KMS-11 (cell line): Measurements from ENCODE around the gene SLC6A4.

Experiments used
- H2AFZ ChIP-seq: fragments of 200-600 bp; sonication (generic); 2 replicates; pipeline ENCODE4 v1.6.1; 2016; ENCODE audit warnings: antibody characterized with exemption, mixed run types, low read depth
- H3K27ac ChIP-seq: fragments of 200-600 bp; sonication (generic); 2 replicates; pipeline ENCODE4 v1.6.1; 2016; ENCODE audit warnings: mild to moderate bottlenecking, mixed run types
- H3K27me3 ChIP-seq: fragments of 200-600 bp; sonication (generic); 2 replicates; pipeline ENCODE4 v1.6.1; 2017; ENCODE audit warnings: mild to moderate bottlenecking, low read depth, mixed run types, moderate library complexity; ENCODE audit not compliant: insufficient read depth
- H3K36me3 ChIP-seq: fragments of 200-600 bp; sonication (generic); 2 replicates; pipeline ENCODE4 v1.6.1; 2017; ENCODE audit warnings: mild to moderate bottlenecking, mixed run types; ENCODE audit not compliant: insufficient read depth
- H3K4me1 ChIP-seq: fragments of 200-600 bp; sonication (generic); 2 replicates; pipeline ENCODE4 v1.6.1; 2016; ENCODE audit warnings: mild to moderate bottlenecking, low read depth, mixed run types; ENCODE audit not compliant: poor library complexity, severe bottlenecking
- H3K4me2 ChIP-seq: fragments of 200-600 bp; sonication (generic); 2 replicates; pipeline ENCODE4 v1.7.0; 2016; ENCODE audit warnings: mild to moderate bottlenecking, mixed run types
- H3K4me3 ChIP-seq: fragments of 200-600 bp; sonication (generic); IDR thresholded peaks from 2 replicates; pipeline ENCODE4 v1.6.1; 2017; ENCODE audit warnings: low read depth, low read length, mixed read lengths; ENCODE audit not compliant: insufficient read depth
- H3K79me2 ChIP-seq: fragments of 200-600 bp; sonication (generic); 2 replicates; pipeline ENCODE4 v1.6.1; 2016; ENCODE audit warnings: low read depth, mixed run types; ENCODE audit not compliant: insufficient read depth
- H3K9ac ChIP-seq: fragments of 200-600 bp; sonication (generic); 2 replicates; pipeline ENCODE4 v1.6.1; 2016; ENCODE audit warnings: mild to moderate bottlenecking, mixed run types
- H4K20me1 ChIP-seq: fragments of 200-600 bp; sonication (generic); 2 replicates; pipeline ENCODE4 v1.6.1; 2016; ENCODE audit warnings: mild to moderate bottlenecking, mixed run types; ENCODE audit not compliant: insufficient read depth
- CTCF ChIP-seq: fragments of 200-600 bp; sonication (generic); conservative IDR thresholded peaks from 2 replicates; pipeline ENCODE4 v1.6.1; 2017; ENCODE audit warnings: low read depth, mild to moderate bottlenecking, antibody characterized with exemption, low read length, moderate library complexity, mixed read lengths

The SLC6A4 gene

GRCh38 chr17:30243568-30243967 lies 8.1 kb upstream of the SLC6A4 start:
- Histone ChIP-seq H4K20me1 (no peaks in the 10 kb centered on the region), H3K4me2 (no peak overlapping the region), H2AFZ (no peak overlapping the region), H3K27ac (no peak overlapping the region), H3K4me1 (no peaks in the 10 kb centered on the region), H3K27me3 (no peaks in the 10 kb centered on the region), H3K36me3 (no peaks in the 10 kb centered on the region), H3K4me3 (no peak overlapping the region), H3K9ac (no peak overlapping the region), H3K79me2 (no peaks in the 10 kb centered on the region)
- TF ChIP-seq CTCF, result no peak

GRCh38 chr17:30243002-30243401 lies 7.5 kb upstream of the SLC6A4 start:
- Histone ChIP-seq H3K4me1 (no peaks in the 10 kb centered on the region), H3K79me2 (no peaks in the 10 kb centered on the region), H2AFZ (no peak overlapping the region), H3K4me3 (no peak overlapping the region), H3K36me3 (no peaks in the 10 kb centered on the region), H4K20me1 (no peaks in the 10 kb centered on the region), H3K4me2 (no peak overlapping the region), H3K9ac (no peak overlapping the region), H3K27me3 (no peaks in the 10 kb centered on the region), H3K27ac (no peak overlapping the region)
- TF ChIP-seq CTCF, result no peak

- no peaks in the 10 kb centered on the region for H4K20me1 ChIP-seq
- TF ChIP-seq CTCF, result no peak
- H3K79me2 ChIP-seq, result no peaks in the 10 kb centered on the region
- no peak overlapping the region for H3K4me3 ChIP-seq
- H3K36me3 ChIP-seq, result no peaks in the 10 kb centered on the region
- H3K27ac ChIP-seq, result no peak overlapping the region
- no peak overlapping the region for H3K4me2 ChIP-seq
- H3K27me3 ChIP-seq, result peaks cover 6% of the 10 kb centered on the region; the same call in 1 of the 2 replicates
- no peak overlapping the region for H2AFZ ChIP-seq
- H3K9ac ChIP-seq, result no peak overlapping the region
- H3K4me1 ChIP-seq, result no peaks in the 10 kb centered on the region
These were observed 5.6 kb upstream of the SLC6A4 start for GRCh38 chr17:30241051-30241450.

GRCh38 chr17:30240177-30240576 lies 4.7 kb upstream of the SLC6A4 start:
- Histone ChIP-seq H3K9ac (no peak overlapping the region), H3K27me3 (peaks cover 7% of the 10 kb centered on the region; the same call in 1 of the 2 replicates), H3K4me3 (no peak overlapping the region), H2AFZ (no peak overlapping the region), H3K79me2 (no peaks in the 10 kb centered on the region), H3K4me1 (no peaks in the 10 kb centered on the region), H4K20me1 (no peaks in the 10 kb centered on the region), H3K27ac (no peak overlapping the region), H3K36me3 (no peaks in the 10 kb centered on the region), H3K4me2 (no peak overlapping the region)
- TF ChIP-seq CTCF, result no peak
